Measurements from ENCODE around the gene SLC35F1.

Gene SLC35F1

DNA sequence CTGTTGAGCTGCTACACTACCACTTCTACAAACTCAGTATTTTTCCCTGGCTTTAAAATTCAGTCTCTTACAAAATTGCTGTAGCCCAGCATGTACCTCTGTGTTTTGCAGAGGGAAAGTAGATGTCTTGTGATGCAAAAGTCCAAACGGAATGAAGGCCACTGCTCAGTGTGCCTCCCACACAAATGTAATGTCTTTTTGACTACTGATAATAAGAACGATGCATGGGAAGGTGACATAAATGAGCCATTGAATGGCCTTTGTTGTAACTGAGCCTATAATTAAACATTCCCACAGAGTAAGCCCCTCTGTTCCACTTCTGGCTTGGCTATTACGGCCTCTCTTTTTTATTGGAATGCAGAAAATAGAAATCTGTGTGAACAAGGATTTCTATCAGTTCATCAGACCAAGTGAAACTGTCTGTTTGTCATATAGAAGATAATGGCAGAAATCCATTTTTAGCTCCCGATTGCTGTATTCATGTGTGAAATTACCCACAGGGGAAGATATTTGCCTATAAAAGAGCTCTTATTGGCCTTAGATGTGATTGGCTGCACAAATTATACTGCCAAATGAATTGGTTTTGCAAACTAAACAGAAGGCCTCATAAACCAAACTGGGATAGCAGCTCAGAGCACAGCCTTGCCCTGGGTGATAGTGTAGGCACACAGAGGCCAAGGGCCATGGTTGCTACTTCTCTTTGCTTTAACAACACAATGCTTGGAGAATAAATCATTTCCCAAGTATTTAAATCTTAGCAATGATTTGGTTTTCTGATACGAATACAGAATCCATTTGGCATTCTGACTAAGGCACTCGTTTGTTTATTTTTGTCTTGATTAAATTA is 399.6 kb downstream of the SLC35F1 start:
- in situ Hi-C loops (cut with MboI; ENCODE audit: low sequenced_read_pairs): no loop called here

DNA sequence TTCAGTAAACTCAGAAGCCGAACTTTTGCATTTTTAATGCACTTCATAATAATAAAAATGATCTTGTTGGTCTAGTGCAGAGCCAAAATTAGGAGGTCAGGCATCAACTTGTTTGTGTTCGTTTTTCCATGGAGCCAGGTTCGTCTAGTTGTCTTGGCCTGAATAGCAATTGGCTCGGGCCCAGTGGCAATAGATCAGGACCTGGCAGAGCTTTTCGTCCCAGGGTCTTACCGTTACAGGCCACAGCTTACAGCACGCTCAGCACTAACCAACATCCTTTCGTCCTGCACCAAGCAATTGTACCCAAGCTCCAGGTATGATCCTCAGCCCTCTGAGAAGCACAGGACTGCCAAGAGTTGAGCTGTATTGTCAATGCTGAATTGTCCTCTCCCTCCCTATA is 400.5 kb downstream of the SLC35F1 start:
- in situ Hi-C loops (cut with MboI; ENCODE audit: low sequenced_read_pairs): no loop called here

GRCh38 chr6:118309337-118310093 is 402.5 kb downstream of the SLC35F1 start:
- in situ Hi-C loops (cut with MboI; ENCODE audit: low sequenced_read_pairs): no loop called here

GRCh38 chr6:118313208-118313607 is 406.1 kb downstream of the SLC35F1 start:
- in situ Hi-C loops (cut with MboI; ENCODE audit: low sequenced_read_pairs): no loop called here

DNA sequence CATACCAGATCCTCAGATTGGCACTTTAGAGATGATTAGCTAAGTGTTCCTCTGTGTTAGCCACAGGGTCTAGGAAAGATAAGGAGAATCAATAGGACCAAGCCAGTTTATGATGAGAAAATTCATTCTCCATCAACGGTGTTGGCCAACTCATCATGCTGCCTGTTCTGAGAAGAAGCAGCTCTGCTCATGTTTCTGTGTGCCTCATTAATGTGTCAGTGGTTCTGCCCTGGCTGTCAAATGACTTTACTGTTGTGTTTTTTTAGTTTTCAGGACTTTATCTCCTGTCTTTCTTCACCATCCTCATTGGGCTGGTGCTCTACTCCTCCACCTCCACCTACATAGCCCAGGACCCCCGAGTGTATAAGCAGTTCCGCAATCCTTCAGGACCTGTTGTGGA is 406.7 kb downstream of the SLC35F1 start:
- in situ Hi-C loops (cut with MboI; ENCODE audit: low sequenced_read_pairs): no loop called here

- in situ Hi-C loops (cut with MboI; ENCODE audit: low sequenced_read_pairs): no loop called here
Observed at GRCh38 chr6:118316796-118317384, 409.8 kb downstream of the SLC35F1 start.

DNA sequence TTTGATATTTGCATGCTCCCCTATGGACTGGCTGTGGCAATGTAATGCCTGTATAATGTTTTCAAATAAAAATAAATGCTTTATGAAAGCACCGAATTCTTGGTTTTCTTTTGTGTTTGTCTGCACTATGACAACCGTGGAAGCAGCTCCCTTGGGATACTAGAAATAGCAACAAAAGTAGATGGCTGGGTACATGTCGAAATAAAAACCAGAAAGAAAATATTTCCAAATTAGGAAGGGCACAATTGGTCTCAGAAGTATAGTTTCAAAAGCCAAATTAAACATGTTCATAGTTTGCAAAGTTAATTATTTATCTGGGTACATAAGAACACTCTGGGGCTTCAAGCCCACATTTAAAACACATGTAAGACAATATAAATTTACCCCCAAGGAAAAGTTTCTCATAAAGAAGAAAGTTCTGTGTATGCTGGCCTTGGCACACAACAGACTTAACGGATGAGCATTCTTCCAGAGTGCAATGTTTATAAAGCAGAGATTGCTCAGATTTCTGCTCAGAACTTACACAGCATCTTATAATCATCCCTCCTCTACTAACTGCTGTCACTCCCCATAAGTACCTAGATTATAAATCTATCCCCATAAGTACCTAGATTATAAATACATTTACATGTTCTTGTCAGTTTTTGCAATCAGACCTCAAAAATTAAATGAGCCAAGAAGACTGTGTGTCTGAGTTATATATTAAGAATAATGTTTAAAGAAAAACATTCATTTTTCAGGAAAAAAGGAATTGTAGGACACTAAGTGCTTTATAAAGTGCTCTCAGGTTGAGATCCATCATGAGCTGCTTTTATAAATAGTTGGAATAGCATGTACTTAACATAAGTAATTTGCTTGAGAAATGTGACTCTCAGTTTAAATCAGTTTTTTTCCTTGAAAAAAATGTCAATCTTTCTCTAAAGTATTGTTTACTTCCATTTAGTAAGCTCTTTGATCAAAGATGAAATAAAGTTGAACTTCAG is 410.8 kb downstream of the SLC35F1 start:
- in situ Hi-C loops (cut with MboI; ENCODE audit: low sequenced_read_pairs): no loop called here

- in situ Hi-C loops (cut with MboI; ENCODE audit: low sequenced_read_pairs): no loop called here
Observed at GRCh38 chr6:118318648-118319047, 411.6 kb downstream of the SLC35F1 start.

GRCh38 chr6:118319416-118319815 is 412.4 kb downstream of the SLC35F1 start:
- in situ Hi-C loops (cut with MboI; ENCODE audit: low sequenced_read_pairs): no loop called here

DNA sequence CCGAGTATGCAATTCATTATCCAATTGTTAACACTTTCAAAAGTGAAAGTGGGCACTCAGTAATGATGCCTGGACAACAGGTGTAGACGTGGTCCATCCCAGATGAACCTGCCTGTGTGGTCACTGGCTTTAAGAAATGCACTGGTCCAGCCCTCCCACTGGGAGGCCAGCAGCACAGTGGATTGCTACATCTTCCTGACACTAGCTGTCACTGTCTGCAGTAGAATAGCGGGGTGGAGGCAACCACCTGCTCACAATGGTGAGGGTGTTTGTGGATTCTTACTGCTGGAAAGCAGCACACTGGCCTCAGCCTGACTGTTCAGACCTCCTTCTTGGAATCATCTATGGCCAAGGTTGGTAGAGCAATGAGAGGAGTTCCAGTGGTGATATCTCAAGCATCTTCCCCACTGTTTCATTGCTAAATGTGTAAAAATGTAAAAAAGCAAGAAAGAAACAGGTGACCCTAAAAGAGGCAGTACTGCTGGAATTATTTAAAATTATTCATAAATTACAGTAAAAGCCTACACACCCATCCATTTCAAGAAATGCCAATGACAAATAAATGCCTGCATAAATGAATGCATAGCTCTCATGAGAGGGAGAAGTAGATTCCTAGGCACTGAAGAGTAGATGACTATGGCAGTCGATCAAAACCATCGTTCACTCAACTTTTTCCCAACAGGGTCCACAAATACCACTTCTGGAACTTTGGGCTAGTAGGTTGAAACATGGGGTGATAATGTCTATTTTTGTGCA is 413.0 kb downstream of the SLC35F1 start:
- in situ Hi-C loops (cut with MboI; ENCODE audit: low sequenced_read_pairs): no loop called here

DNA sequence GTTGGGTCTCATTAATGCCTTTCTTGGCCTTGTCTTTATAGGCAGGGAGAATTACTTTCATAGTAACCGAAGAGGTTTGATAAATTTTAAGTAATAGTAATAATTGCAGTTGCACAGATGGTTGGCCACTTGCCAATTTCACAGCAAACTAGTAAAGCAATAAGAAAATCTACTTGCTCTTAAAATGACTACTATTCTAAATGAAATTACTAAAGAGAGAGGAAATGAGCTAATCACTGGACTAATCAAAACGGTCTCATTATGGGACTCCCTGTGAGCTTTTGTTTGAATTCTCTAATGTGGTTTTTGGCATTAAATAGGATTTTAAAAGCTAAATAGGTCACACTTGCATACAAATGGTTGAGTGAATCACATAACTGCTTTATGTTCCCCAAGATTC is 413.6 kb downstream of the SLC35F1 start:
- in situ Hi-C loops (cut with MboI; ENCODE audit: low sequenced_read_pairs): no loop called here

GRCh38 chr6:118324116-118324515 is 417.1 kb downstream of the SLC35F1 start:
- in situ Hi-C loops (cut with MboI; ENCODE audit: low sequenced_read_pairs): no loop called here

- in situ Hi-C loops (cut with MboI; ENCODE audit: low sequenced_read_pairs): no loop called here
Observed at GRCh38 chr6:118325220-118325860, 418.3 kb downstream of the SLC35F1 start.

- in situ Hi-C loops (cut with MboI; ENCODE audit: low sequenced_read_pairs): no loop called here
Observed at GRCh38 chr6:118326712-118327111, 419.6 kb downstream of the SLC35F1 start.

- in situ Hi-C loops (cut with MboI; ENCODE audit: low sequenced_read_pairs): no loop called here
Observed at GRCh38 chr6:118327237-118327636, 420.2 kb downstream of the SLC35F1 start.

GRCh38 chr6:118333772-118334171 is 426.7 kb downstream of the SLC35F1 start:
- in situ Hi-C loops (cut with MboI; ENCODE audit: low sequenced_read_pairs): no loop called here

GRCh38 chr6:118334634-118335033 is 427.6 kb downstream of the SLC35F1 start:
- in situ Hi-C loops (cut with MboI; ENCODE audit: low sequenced_read_pairs): no loop called here

DNA sequence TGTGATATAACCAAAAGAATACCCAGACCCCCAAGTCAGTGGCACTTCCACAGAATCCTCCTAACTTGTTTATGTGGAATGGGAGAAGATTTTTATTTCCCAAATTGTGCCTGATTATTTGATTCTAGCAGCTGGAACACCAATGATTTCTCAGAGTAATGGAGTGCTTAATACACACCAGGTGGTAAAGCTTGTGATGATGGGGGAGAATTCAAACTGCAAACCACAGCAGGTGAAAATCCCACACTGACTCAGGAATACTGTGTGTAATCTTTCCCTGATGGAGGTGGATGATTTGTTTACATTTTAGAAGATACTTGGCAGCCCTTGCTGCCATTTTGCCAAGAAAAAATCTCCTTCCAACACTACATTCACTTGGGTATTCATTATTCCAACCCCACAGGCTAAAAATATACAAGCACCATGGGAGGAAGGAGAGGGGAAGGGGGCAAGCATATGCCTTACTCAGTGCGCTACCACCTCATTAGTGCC is 428.3 kb downstream of the SLC35F1 start:
- in situ Hi-C loops (cut with MboI; ENCODE audit: low sequenced_read_pairs): no loop called here

GRCh38 chr6:118344014-118344670 is 437.1 kb downstream of the SLC35F1 start:
- in situ Hi-C loops (cut with MboI; ENCODE audit: low sequenced_read_pairs): no loop called here
